ENCODE data around the gene RAD51B.

Gene RAD51B

DNA sequence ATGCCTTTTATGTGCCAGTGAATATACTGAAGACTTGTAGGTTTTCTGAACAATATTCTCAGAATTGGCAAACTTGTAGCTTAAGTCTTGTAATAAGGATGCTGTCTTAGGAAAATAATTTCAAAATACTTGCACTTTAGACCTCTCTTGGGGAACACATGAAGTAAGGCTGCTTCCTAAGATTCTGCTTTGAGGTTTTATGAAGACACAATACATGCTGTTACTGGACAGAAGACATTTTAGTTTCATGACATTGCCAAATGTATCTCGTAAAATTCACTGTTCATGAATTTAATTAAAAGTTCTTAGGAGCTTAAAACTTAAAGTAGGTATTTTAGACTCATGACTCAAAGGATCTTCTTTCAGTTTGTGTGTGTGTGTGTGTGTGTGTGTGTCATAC is 80.7 kb downstream of the RAD51B start:
- DNase-seq (ENCODE audit: low spot score), result no peak

DNA sequence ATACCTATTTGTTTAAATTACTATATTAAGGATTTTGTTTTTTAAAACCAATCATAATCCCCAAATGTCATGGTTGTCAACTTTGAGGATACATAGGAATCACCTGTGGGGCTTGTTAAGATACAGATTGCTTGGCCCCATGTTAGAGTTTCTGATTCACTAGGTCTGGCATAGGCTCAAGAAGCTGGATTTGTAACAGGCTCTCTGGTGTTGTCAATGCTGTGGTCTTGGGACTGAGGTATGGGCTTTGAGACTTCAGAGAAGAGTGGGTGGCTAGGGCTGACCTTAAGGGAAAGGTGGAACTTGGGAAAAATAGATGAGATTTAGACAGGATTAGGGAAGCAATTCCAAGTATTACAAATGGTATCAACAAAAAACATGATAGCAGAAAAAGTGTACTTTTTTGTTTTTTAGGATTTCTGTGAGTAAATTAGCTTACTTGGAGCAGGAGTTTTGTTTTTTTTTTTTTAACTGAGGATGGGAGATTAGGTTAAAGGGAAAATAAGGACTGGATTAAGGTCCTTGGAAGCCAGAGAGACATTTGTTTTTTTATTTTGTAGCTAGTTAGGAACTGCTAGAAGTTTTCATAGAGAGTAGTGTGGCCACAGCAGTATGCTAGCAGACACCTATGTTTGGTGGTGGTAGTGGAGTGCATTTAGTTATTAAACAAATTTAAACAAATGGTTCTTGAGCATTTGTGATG is 88.6 kb downstream of the RAD51B start:
- DNase-seq (ENCODE audit: low spot score), result no peak

- no peak for DNase-seq (ENCODE audit: low spot score)
Observed at GRCh38 chr14:67911562-67911961, 92.0 kb downstream of the RAD51B start.

DNA sequence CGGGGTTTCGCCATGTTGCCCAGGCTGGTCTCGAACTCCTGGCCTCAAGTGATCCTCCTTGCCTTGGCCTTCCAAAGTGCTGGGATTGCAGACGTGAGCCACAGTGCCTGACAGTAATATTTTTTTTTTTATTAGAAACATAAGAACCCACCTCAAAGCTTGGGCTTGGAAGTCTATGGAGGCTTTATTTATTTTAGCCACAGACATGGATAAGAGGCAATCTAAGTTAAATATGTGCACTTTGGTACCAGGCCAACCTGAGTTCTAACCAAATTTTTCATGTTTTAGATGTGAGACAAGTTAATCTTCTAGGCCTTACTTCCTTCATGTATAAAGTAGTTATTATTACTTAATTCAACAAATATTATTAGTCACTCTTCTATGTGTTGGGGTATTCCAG is 96.9 kb downstream of the RAD51B start:
- no peak for DNase-seq (ENCODE audit: low spot score)

- DNase-seq (ENCODE audit: low spot score), result no peak
Observed at GRCh38 chr14:67917006-67917405, 97.4 kb downstream of the RAD51B start.

DNA sequence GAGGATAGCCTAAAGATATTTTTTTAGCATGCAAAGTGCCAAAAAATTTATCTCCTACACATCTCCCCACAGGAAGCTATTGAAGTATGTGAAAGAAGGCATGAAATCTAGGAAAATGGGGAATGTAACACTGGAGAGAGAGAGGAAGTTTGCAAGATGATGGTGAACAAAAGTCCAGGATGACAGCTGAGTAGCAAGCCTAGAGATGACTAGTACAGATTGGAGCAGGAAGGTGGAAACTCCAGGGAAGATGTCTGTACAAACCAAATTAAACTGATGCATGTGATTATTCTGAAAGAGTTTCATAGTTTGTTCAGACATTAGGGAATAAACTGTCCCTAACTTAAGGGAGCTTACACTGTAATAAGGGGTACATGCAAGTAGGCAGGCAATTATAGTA is 99.3 kb downstream of the RAD51B start:
- no peak for DNase-seq (ENCODE audit: low spot score)

DNA sequence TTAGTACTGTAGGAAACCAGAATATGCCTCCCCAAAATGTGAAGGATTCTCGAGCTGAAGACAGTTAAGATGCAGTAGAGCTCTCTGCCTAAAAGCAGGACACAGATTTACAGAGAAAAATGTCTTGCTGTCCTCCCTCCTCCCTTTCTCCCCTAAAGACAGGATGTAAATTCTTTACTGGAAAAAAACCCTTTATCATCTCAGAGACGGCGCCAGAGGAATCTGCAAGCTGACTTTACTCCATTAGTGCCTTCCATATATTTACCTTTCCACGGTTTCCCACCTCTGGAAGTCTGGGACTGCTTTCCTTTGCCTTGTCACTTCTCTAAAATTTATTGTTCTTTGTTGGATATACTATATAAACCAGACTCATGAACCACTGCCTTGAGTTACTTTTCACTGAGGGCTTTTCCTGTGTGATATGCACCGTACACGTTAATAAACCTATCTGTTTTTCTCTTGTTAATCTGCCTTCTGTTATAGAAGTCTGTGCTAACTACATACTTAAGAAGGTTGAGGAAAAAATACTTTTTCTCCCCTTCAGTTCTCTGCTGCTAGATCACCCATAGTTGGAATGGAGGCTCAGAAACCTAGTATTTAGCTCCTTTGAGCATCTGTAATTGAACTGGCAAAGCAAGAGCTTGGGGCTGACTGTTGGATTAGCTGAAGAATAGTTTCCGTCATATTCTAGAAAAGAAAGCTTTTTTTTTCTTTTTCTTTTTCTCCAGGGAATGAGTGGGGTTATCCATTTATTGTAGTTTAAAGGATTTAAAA is 99.9 kb downstream of the RAD51B start:
- DNase-seq (ENCODE audit: low spot score), result no peak

DNA sequence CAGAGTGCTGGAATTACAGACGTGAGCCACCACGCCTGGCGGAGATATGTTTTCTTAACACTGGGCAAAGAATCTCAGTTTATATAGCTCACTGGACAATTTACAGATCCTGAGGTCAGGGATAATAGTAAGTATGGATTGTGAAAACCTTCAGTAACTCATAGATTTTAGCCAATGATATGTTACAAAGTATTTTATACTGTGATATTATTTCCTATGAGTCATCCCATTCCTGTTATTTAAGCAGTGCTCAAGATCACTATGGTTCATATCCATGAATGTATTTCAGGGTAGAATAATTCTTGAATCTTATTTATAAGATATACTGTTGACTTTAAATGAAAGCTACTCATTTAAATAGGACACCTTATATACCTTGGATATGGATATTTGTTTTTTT is 107.2 kb downstream of the RAD51B start:
- no peak for DNase-seq (ENCODE audit: low spot score)

GRCh38 chr14:67927244-67927643 is 107.7 kb downstream of the RAD51B start:
- DNase-seq (ENCODE audit: low spot score), result no peak

DNA sequence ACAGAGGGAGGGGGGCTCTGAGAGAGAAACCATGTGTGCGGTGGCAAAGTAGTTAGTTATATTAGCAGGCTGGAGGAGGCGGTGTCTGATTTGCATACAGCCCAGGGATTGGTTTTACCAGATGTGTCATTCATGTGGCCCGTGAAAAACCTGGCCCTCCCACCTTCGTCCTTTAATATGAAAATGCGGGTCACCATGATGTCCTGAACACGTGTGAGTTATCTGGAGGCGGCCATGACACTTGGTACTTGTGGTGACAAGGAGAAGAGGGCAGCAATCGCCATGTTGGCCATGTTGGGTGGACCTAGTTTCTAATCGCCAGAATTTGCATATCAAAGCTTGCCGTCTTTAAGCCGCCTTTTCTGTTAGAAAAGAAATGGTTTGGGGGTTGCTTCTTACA is 108.8 kb downstream of the RAD51B start:
- no peak for DNase-seq (ENCODE audit: low spot score)

GRCh38 chr14:67932708-67933246 is 113.2 kb downstream of the RAD51B start:
- DNase-seq (ENCODE audit: low spot score), result no peak

GRCh38 chr14:67933266-67933665 is 113.7 kb downstream of the RAD51B start:
- DNase-seq (ENCODE audit: low spot score), result no peak

GRCh38 chr14:67934087-67934486 is 114.5 kb downstream of the RAD51B start:
- DNase-seq (ENCODE audit: low spot score), result peak; percentile 75

GRCh38 chr14:67934862-67935261 is 115.3 kb downstream of the RAD51B start:
- no peak for DNase-seq (ENCODE audit: low spot score)

DNA sequence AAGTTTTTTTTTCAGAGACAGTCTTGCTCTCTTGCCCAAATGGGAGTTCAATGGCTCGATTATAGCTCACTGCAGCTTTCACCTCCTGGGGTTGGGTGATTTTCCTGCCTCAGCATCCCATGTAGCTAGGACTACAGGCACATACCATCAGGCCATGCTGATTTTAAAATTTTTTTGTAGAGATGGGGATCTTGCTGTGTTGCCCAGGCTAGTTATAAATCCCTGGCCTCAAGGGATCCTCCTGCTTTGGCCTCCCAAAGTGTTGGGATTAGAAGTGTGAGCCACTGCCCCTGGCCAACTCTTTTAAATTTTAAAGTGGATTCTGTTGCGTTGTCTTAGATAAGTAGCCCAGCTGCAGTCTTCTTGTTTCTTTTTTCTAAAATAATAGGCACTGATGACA is 115.8 kb downstream of the RAD51B start:
- DNase-seq (ENCODE audit: low spot score), result no peak

DNA sequence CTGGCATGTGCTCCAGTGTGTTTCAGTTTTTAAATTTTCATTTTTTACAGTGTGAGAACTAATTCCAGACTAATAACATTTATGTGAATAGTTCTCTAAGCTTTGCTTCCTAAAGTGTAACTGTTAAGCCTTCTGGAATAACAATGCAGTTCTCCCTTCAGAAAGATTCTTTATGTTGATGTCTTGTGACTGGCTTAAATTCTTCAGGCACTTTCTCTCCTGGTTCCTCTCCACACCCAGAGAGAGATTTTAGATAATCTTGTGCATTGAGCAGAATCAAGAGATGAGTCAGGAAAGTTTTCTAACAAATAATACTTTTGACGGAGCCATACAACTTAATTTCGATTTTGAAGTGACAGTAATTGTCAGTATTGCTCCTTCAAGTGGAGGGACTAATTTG is 118.5 kb downstream of the RAD51B start:
- no peak for DNase-seq (ENCODE audit: low spot score)

- DNase-seq (ENCODE audit: low spot score), result no peak
Observed at GRCh38 chr14:67940486-67941455, 121.2 kb downstream of the RAD51B start.

- DNase-seq (ENCODE audit: low spot score), result peak; percentile 25
Observed at GRCh38 chr14:67941456-67942018, 122.0 kb downstream of the RAD51B start.

DNA sequence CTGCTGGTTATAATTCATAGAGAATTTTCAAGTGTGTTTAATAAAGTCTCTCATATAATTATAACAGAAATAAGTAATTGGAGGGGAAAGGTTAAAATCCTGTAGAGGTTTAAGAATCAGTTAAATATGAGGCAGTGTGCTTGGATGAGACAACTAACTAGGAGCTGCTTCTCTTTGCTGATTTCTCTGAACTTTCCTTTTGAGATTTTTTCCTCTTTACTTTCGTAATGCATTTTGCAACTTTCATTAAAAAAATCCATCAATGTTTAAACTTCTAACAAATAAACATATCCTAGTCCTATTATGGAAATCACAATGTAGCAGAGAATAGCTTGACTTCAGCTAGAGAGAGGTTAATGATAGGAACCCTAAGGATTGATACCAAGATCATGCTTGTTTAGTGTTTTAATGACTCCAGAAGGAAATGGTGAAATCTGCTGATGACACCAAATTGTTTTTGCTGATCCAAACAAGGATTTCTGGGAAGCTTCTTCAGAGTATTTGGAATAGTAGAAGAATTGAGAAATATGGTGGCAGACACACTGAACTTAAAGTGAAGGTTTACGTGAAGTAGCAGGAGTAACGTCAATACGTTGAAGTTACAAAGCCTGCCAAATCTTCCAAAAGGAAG is 122.6 kb downstream of the RAD51B start:
- no peak for DNase-seq (ENCODE audit: low spot score)

DNA sequence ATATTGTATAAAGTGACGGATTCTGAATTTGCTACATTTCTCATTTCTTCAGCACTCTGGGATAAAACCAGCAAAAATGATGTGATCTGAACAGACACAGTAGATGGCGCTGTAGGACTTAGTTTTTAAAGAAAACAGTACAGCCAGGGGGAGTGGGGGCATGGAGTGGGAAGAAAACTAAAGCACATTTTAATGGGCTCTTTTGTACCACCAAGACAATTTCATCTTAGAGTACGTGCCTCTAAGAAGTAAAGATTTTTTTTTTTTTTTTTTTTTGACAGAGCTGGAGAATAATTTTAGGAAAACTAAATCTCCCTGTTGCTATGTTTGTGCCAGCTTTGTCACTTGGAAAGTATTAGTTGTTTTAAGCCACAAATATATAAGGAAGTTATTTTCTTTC is 124.4 kb downstream of the RAD51B start:
- peak; percentile 82 for DNase-seq (ENCODE audit: low spot score)

DNA sequence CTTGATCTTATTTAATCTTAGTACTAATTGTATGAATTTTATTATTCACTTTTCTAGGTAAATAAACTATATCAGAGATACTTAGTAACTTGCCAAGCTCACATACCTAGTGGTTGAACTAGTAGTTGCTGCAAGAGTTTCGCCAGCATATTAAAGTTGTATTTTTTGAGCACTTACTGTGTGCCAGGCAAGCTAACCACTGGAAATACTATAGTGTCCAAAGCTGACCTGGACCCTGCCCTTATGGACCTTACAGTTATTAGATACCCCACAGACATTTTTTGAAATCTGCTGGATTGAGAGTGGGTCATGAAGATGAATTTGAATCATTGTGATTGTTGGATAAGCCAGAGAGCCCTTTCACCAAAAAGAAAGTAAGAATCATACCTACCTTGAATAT is 125.0 kb downstream of the RAD51B start:
- DNase-seq (ENCODE audit: low spot score), result no peak

Data from Ammon's horn (tissue), 1 donor.